PC-9 (cell line): Measurements from ENCODE around the gene LRRC43. TPM values are rescaled to one million over a fixed set of nuclear protein-coding genes. Genes with fewer than 3 reads are reported as not detected.

Source experiments
- BruUV-seq: library from RNA; stranded (reverse); fragments of 400-500 nt; replicated peaks from 2 replicates; lab custom pipeline; 2021; lab: Mats Ljungman, UMichigan
- CTCF ChIA-PET: fragments of 300-600 bp; sonication (Branson Sonifier 250); formaldehyde crosslinking; loops from one replicate; lab custom pipeline; 2022; ENCODE audit warnings: antibody characterized with exemption; lab: Charles Lee
- POLR2A ChIA-PET: fragments of 300-600 bp; sonication (Branson Sonifier 250); formaldehyde crosslinking; loops from one replicate; lab custom pipeline; 2022; ENCODE audit warnings: antibody characterized with exemption; ENCODE audit not compliant: unreplicated experiment; lab: Charles Lee
- DNase-seq, 2 experiments: peaks; one replicate each; pipeline versions ENCODE4 v3.0.0 to v3.0.0-alpha.2; 2015 to 2022; ENCODE audit warnings: mixed read lengths in 1 of 2
- H2AFZ ChIP-seq: fragments of 200-600 bp; sonication (generic); 2 replicates; pipeline ENCODE4 v1.8.1; 2017; ENCODE audit warnings: antibody characterized with exemption
- H3F3A ChIP-seq: fragments of 200-600 bp; sonication (generic); 2 replicates; pipeline ENCODE4 v1.8.1; 2017; ENCODE audit warnings: antibody characterized with exemption, mild to moderate bottlenecking, low read depth; ENCODE audit not compliant: insufficient read depth
- H3K27ac ChIP-seq: fragments of 200-600 bp; sonication (generic); 2 replicates; pipeline ENCODE4 v1.6.1; 2016; ENCODE audit warnings: mixed run types
- H3K27me3 ChIP-seq: fragments of 200-600 bp; sonication (generic); 2 replicates; pipeline ENCODE4 v1.6.1; 2016; ENCODE audit warnings: low read depth, mixed run types; ENCODE audit not compliant: insufficient read depth
- H3K36me3 ChIP-seq: fragments of 200-600 bp; sonication (generic); 2 replicates; pipeline ENCODE4 v1.6.1; 2016; ENCODE audit warnings: low read depth, mixed run types
- H3K4me1 ChIP-seq: fragments of 200-600 bp; sonication (generic); replicated peaks from 2 replicates; pipeline ENCODE4 v1.6.1; 2016; ENCODE audit warnings: mixed run types; ENCODE audit not compliant: insufficient read depth
- H3K4me2 ChIP-seq: fragments of 200-600 bp; sonication (generic); 2 replicates; pipeline ENCODE4 v1.6.1; 2017; ENCODE audit warnings: mixed run types
- H3K4me3 ChIP-seq: fragments of 200-600 bp; sonication (generic); 2 replicates; pipeline ENCODE4 v1.6.1; 2016; ENCODE audit warnings: mixed run types
- H3K79me2 ChIP-seq: fragments of 200-600 bp; sonication (generic); 2 replicates; pipeline ENCODE4 v1.6.1; 2017; ENCODE audit warnings: low read depth, mixed run types
- H3K9me2 ChIP-seq: fragments of 200-600 bp; sonication (generic); 2 replicates; pipeline ENCODE4 v1.8.1; 2017; ENCODE audit warnings: mild to moderate bottlenecking; ENCODE audit not compliant: insufficient read depth
- H3K9me3 ChIP-seq: fragments of 200-600 bp; sonication (generic); 2 replicates; pipeline ENCODE4 v1.8.1; 2016; ENCODE audit warnings: low read depth; ENCODE audit not compliant: insufficient read depth
- H4K20me1 ChIP-seq: fragments of 200-600 bp; sonication (generic); 2 replicates; pipeline ENCODE4 v1.8.1; 2017; ENCODE audit not compliant: insufficient read depth
- CTCF ChIP-seq: fragments of 200-600 bp; sonication (generic); conservative IDR thresholded peaks from 2 replicates; pipeline ENCODE4 v1.6.1; 2017; ENCODE audit warnings: mixed run types, antibody characterized with exemption, mild to moderate bottlenecking, moderate library complexity
- EZH2 ChIP-seq: fragments of 200-600 bp; sonication (generic); IDR thresholded peaks from 2 replicates; pipeline ENCODE4 v1.8.0; 2017; ENCODE audit warnings: antibody characterized with exemption, low read depth
- intact Hi-C: fragments of 100-400 bp; cut with micrococcal nuclease; formaldehyde crosslinking; loops from one replicate; pipeline ENCODE4 v1.10.0; 2022; ENCODE audit not compliant: unreplicated experiment
- total RNA-seq: library from RNA; stranded (reverse); gene quantifications from 2 replicates; pipeline ENCODE4 v1.2.3, GENCODE V29; 2021

Gene LRRC43
- total RNA-seq, 1 experiment from 2014 or later: 0.39 TPM

GRCh38 chr12:122250536-122250935, 67.6 kb downstream of the LRRC43 start:
- H3K27ac ChIP-seq: no peak overlapping the region
- no peaks in the 10 kb centered on the region for H3K9me3 ChIP-seq
- intact Hi-C loops: no loop called here
- POLR2A ChIA-PET: no interaction called here
- no peak overlapping the region for H2AFZ ChIP-seq
- H3K4me1 ChIP-seq: no peaks in the 10 kb centered on the region
- H3K79me2 ChIP-seq: no peaks in the 10 kb centered on the region
- TF ChIP-seq EZH2 (no peak), CTCF (no peak)
- peaks cover 4% of the 10 kb centered on the region for H4K20me1 ChIP-seq
- H3F3A ChIP-seq: no peaks in the 10 kb centered on the region
- CTCF ChIA-PET: no interaction called here
- no peak overlapping the region for H3K4me2 ChIP-seq
- H3K36me3 ChIP-seq: no peaks in the 10 kb centered on the region
- DNase-seq: no peak
- H3K4me3 ChIP-seq: no peak overlapping the region
- H3K27me3 ChIP-seq: no peaks in the 10 kb centered on the region
- H3K9me2 ChIP-seq: no peaks in the 10 kb centered on the region
- BruUV-seq: no TSS peak

Other genes with a start within 250 kb of the LRRC43 start
- 6.3 and 6.6 TPM in 2 replicates for gene BCL7A, start 161.2 kb upstream of the LRRC43 start, total RNA-seq
- gene MLXIP, start 104.4 kb upstream of the LRRC43 start, total RNA-seq: 62.1 and 83.3 TPM in 2 replicates
- not detected in 2 replicates for gene IL31, start 8.9 kb upstream of the LRRC43 start, total RNA-seq
- gene B3GNT4, start 20.6 kb downstream of the LRRC43 start, total RNA-seq: 2.8 and 3.1 TPM in 2 replicates
- 47.9 and 51.7 TPM in 2 replicates for gene DIABLO, start 42.9 kb downstream of the LRRC43 start, total RNA-seq
- gene VPS33A, start 83.4 kb downstream of the LRRC43 start, total RNA-seq: 18.1 and 20.2 TPM in 2 replicates
- 80.8 and 86.9 TPM in 2 replicates for gene CLIP1, start 239.5 kb downstream of the LRRC43 start, total RNA-seq